Esophagus squamous epithelium (tissue), 4 donors: ENCODE data around the gene TEX2.

Source experiments
- CTCF ChIP-seq, 6 experiments: fragments of 450-650 bp in 4 of 6; fragments of 200-600 bp in 2 of 6; sonication (generic) in 2 of 6; IDR thresholded peaks; one replicate each; pipeline ENCODE4 v1.5.1; 2016 to 2019; ENCODE audit warnings: antibody characterized with exemption in 6 of 6, mild to moderate bottlenecking in 4 of 6, moderate library complexity in 4 of 6
- POLR2A ChIP-seq, 4 donors: fragments of 450-650 bp; IDR thresholded peaks; one replicate each; pipeline ENCODE4 v1.6.1; 2017; ENCODE audit warnings: antibody characterized with exemption in 4 of 4, mild to moderate bottlenecking in 4 of 4, moderate library complexity in 3 of 4

- no peak for TF ChIP-seq CTCF (IDR thresholded peaks at IDR 0.05)
- no peak for TF ChIP-seq POLR2A (IDR thresholded peaks at IDR 0.05)
These were observed 7.8 kb upstream of the TEX2 start for GRCh38 chr17:64270885-64271284.
